ENCODE data around the gene CNIH3.

The CNIH3 gene

DNA sequence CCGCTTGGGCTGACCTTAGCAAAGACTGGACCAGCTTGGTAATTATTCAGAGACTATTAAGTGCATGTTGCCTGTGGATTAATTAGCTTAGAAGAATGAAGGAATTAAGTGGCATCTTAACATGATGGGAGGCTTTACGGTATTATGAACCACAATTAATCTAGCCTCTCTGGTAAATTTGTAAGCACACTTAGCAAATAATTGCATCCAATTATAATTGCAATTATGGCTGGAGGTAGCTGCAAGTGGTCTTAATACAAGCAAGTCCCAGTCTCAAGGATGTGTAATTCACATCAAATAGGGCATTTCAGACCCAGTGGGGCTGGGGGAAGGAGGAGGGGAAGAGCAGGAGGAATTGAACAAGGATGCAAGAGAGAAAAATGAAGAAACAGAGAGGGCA is 151.6 kb downstream of the CNIH3 start:
- no peak for DNase-seq (ENCODE audit: low read depth in 3 of 3, low spot score in 1 of 3)

DNA sequence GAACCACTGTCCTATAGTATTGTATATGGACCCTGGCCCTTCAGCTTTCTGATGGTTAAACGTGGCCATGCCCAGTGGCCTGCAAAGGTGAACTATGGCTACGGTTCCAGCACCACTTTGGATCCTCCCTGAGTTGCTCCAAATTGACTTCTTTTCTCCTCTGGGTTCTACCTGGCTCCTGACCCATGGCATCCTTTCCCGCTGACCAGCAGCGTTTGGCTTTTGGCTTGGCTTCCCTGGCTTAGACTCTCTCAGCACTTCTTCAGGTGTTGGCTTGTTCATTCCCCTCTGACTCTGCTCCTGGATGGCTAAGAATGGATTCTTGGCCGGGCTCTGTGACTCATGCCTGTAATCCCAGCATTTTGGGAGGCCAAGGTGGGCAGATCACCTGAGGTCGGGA is 152.9 kb downstream of the CNIH3 start:
- DNase-seq (ENCODE audit: low read depth in 3 of 3, low spot score in 1 of 3): no peak

DNA sequence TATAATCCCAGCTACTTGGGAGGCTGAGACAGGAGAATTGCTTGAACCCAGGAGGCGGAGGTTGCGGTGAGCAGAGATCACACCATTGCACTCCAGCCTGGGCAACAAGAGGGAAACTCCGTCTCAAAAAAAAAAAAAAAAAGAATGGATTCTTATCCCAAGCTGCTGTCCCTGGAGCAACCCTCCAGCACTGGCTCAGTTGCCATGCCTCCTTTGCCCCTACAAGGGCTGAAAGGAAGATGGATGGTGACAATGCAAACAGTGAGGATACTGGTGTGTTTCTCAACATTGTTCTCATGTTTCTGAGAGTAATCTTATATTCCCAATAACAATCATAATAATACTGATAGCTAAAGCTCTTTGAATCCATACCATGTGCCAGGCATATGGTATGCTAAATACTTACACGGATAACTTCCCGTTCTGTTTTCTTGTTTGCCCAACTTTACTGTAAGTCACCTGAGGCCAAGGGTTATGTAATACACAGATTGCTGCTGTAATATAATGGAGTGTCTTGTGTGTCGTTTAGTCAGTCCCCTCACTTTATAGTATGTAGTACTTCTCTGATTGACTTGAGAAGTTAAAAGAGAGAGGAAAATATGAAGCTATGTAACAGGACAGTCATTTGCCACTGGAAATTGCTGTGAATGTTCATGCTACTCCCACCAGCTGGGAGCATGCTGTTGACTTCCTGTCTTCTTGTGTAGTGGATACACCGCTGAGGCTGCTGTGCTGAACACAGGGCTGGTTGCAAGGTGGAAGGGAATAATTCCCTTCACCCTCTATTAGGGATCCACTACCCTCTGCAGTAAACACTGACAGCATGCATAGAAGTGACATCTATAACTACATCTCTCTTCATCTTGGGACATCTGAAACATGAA is 153.6 kb downstream of the CNIH3 start:
- no peak for DNase-seq (ENCODE audit: low read depth in 3 of 3, low spot score in 1 of 3)

DNA sequence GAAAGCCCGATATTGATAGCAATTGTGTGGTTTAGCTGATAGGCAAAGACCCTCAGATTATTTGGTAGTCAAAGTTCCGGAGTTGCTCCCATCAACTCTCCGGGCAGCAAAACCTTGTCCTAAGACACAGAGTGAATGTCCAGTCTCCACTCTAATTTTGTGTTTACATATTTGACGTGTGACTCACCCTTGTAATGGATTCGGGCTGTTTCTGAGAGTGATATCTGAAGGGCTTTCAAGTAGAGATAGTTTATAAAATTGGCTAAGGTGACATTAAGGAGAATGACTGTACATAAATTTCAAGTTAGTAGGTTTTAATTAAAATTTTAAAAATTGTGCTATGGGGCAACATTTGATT is 154.2 kb downstream of the CNIH3 start:
- DNase-seq (ENCODE audit: low read depth in 3 of 3, low spot score in 1 of 3): no peak

DNA sequence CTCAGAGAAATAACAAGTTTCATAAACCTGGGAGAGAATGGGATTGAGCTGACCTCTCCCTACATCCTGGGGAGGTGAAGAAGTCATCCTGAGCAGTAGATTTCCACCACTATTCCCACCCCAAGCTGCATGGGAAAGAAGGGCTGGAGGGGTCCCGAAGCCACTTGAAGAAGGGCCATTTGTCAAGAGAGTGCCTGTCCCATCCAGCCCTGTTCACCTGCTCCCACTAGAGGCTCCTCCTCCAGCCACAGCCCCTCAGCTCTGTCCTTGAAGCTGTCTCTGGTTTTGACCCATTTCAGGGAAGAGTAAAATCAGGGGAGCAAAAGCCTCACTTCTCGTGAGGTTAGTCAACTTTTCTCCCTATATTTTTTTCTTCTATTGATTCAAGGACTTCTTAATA is 157.5 kb downstream of the CNIH3 start:
- DNase-seq (ENCODE audit: low read depth in 3 of 3, low spot score in 1 of 3): no peak

DNA sequence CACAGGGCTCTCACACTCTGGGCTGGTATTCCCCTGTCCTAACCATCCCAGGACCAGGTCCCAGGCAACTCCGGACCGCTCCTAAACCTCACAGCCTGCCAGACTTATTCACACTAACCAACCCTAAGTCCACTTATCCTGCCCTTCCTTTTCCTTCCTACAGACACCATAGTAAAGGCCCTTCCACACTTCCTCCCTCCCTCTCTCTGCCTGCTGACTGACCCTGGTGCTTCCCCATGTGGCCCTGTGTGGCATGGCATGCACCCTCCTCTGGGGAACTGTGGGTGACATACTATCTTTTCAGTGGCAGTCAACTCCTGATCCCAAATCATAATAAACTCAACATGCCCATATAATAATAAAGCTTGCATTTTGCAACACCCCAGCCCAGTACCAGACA is 158.3 kb downstream of the CNIH3 start:
- no peak for DNase-seq (ENCODE audit: low read depth in 3 of 3, low spot score in 1 of 3)

DNA sequence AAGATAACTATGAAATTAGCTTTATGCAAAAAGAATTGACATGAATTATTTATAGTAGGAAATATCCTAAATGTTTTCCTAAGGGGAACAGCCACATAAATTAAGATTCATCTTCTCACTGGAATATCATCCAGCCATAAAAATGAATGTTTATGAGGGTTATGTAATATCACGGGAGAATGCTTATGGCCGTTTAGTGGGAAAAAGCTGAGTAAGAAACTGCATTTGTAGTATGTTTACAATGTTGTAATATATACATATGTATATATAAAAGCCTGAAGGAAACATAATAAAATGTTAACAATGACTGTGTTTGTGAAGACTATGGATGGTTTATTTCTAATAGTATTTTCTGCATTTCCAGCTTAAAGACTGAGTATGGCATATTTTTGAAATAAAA is 161.1 kb downstream of the CNIH3 start:
- no peak for DNase-seq (ENCODE audit: low read depth in 3 of 3, low spot score in 1 of 3)

DNA sequence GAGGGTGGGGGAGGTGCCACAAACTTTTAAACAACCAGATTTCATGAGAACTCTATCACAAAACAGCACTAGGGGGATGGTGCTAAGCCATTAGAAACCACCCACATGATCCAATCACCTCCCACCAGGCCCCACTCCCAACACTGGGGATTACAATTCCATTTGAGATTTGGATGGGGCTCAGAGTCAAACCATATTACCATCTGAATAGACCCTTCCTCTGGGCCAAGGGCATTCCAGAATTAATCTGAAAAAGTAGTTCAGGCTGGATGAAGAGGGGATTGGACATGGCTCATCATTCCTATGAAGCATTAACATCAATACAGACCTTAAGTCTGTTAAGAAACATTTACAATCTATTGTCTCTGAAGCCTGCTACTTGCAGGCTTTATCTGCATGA is 163.4 kb downstream of the CNIH3 start:
- no peak for DNase-seq (ENCODE audit: low read depth in 3 of 3, low spot score in 1 of 3)

DNA sequence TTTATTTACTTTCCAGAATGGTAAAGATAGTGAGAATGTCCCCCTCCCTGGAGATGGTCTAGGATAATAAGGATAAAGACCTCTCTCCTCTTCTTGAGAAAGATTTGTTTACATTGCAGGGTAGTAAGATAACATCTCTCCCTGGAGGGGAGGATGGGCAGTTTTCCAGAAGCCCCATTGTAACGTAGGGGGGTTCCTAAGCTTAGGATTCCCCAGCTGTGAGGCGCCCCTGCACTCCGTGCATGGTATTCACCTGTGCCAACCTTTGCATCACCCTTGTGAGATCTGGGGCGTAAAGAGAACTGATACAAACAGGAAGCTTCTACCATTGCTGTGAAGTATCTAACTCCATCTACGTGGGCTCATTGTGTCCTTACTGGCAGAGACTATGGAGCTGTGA is 164.6 kb downstream of the CNIH3 start:
- DNase-seq (ENCODE audit: low read depth in 3 of 3, low spot score in 1 of 3): no peak

DNA sequence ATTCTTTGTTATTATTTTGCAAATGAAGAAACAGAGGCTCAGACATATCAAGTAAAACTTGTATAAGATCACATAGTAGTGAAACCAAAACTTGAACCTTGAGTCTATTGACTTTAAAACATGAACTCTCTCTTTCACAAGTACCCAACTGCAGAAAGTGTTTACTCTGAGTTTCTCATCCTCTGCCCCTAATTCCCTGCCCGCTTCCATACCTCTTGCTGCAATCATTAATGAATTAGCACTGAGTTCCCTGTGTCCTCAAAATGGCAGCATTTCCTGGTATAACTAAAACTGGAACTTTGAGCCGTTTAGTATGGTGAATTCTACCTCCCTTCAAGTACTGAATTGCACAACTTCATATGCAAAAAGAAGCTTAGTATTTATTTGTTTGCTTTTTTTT is 165.7 kb downstream of the CNIH3 start:
- no peak for DNase-seq (ENCODE audit: low read depth in 3 of 3, low spot score in 1 of 3)

DNA sequence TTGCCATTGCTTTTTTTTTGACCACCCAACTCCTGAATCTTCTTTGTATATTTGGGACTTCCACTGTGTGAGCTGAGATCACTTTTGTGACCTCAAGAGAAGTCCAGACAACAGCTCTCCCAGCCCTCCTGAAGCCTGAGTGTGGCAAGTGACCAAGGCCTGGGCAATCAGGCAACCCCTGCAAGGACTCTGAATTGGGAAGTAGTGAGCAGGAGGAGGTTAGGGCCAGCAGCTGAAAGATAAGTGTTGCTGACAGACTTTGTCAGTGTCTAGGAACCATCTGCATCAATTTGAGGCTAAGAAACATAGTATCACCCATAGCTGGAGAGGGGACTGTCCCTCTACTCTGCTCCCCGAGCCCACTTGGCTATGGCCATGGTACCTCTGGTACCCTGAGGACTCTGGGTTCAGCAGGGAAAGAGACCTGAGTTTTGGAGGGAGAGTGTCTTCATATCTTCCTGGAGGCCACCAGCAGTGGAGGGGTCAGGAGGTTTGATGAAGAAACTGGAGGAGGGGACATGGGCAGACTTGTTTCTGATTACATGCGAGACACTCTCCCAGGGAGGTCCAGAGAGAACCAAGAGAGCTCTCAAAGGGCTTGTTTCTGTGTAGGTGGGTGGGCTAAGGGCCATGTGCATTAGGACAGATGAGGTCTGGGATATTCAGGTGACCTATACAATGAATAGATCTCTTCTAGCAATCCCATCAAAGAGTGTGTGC is 166.3 kb downstream of the CNIH3 start:
- DNase-seq (ENCODE audit: low read depth in 3 of 3, low spot score in 1 of 3): no peak

DNA sequence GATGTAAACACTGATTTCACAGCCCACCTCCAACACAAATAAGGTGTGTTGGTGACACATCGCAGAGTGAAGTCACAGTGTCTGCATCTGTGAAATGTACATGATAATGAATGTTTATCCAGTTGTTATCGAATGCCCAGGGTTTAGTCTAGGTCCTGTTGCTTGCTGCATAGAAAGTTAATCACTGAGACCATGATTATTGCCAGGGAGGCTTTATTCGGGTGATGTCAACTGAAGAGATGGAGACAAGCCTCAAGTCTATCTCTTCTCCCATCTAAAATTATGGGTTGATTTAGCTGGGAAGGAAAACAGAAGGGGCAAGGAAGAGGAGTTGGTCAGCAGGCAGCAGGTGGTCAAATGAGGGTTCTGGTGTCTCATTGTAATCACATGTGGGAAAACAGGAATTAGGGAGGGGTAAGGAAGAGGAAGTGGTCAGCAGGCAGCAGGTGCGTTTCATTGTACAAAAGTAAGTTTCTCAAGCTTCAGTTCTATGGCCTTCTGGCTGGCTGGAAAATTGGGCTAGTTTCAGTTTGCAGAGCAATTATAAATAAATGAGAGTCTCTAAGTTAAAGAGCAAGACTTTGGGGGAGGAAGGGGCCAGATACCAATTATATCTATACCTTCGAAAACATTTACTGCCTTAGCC is 167.0 kb downstream of the CNIH3 start:
- DNase-seq (ENCODE audit: low read depth in 3 of 3, low spot score in 1 of 3): no peak

DNA sequence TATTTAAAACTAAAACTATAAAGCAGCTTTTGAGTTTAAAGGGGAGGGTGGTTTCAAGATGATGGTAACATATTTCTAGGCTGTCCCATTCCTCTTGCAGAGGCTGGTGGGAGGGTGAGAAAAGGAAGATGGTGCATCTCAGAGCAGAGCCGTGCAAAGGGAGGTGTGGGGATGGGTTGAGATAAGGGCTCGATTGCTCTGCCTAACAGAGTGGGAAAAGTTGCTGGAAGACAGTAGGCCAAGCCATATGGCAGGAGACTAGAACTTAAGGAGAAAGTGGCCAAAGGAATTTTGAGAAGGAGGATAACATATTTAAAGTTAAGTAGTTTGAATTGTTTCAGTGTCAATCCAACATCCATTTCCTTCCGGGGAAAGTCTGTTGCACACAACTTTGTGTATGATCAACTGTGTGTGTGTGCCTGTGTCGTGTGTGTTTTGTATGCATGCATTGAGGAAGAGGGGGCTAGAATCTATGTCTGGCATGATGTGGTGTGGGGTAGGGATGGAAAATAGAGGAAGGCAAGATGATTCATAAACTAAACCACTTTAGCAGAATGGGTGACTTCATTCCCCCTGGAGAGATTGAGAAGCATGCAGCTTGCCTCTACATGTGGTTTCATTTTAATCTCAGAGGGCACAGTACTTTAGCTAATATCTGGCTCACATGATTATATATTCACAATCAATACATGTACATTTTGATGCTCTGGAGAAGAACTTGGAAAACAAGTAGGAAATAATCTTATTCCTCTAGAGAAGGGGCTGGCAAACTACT is 168.3 kb downstream of the CNIH3 start:
- no peak for DNase-seq (ENCODE audit: low read depth in 3 of 3, low spot score in 1 of 3)

DNA sequence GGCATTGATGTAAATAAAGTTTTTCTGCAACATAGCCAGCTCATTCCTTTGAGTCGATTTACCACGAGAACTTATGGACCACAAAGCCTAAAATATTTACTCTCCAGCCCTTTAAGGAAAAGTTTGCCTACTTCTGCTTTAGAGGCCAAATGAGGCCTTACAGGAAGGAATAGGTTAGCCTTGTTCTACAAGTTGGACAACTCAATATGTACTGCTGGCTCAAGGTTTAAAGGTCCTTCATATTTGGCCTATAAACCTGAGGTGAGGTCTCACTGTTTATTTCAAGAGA is 168.9 kb downstream of the CNIH3 start:
- DNase-seq (ENCODE audit: low read depth in 3 of 3, low spot score in 1 of 3): no peak

DNA sequence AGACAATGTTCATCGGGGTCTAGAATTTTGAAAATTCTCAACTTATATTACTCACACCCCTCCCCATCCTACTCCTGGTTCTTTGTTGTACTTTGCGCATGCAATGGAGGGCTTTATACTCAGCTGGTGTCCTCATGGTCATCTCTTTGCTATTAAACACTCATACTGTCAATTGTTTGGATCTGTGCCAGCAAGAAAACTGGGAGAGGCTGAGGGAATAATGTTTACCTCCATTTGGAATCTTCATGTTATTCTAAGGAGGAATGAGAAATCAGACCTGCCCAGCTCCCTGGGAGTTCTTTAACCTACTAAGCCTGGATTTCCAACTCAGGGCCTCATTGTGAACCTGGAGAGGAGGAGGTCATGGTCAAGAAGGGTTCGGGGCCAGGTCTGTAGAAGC is 169.5 kb downstream of the CNIH3 start:
- DNase-seq (ENCODE audit: low read depth in 3 of 3, low spot score in 1 of 3): no peak

DNA sequence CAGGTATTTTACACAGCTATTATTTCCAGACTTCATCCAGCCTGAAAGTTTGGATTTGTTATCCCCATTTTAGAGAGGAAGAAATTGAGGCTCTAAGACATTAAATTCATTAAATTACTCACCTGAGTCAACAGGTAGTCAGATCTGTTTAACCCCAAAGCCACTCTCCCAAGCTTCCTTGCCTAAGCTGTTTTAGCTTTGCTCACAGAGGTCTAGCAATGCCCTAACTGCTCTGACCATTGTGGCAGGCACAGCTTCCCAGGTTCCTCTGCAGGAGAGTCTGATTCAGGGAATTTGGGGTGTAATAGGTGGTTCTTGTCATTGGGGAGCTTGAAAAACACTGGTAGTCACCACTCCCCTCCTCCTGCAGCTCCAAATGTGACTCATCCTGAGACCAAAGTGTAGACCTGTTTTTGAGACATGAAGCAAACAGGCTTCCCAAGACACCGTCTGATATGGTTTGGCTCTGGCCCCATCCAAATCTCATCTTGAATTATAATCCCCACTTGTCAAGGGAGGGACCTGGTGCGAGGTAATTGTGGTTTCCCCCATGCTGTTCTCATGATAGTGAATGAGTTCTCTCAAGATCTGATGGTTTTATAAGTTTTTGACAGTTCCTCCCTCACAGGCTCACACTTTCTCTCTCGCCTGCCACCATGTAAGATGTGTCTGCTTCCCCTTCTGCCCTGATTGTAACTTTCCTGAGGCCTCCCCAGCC is 170.6 kb downstream of the CNIH3 start:
- DNase-seq (ENCODE audit: low read depth in 3 of 3, low spot score in 1 of 3): no peak

DNA sequence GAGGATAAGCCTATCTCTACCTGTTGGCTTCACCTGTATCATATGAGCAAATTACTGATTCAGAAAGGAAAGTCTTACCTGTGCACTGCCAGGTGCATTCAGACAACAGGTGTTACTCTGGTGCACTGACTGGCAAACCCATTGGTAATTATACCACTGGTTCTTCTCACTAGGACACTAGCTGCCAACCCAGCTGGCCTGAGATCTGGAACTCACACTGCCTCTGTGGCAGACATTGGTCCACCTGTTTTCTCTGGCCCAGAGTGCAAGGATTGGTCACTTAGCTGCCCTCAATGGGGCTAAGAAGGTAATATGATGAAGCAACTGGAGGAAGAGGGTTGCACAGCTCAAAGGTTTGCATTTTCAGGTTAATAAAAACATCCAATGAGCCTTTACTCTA is 173.2 kb downstream of the CNIH3 start:
- DNase-seq (ENCODE audit: low read depth in 3 of 3, low spot score in 1 of 3): no peak
